ENCODE results near the gene CELA2B. TPM values are rescaled to one million over a fixed set of nuclear protein-coding genes. Genes with fewer than 3 reads are reported as not detected.
"Not testable (repeated sequence)": the region's sequence is repeated elsewhere in the genome, so short reads cannot be mapped to it uniquely, and the experiment has no call there.

Gene CELA2B
- total RNA-seq, 1 experiment from 2014 or later: not detected

GRCh38 chr1:15482455-15482854, 6.6 kb downstream of the CELA2B start:
- not testable (repeated sequence) for H3K4me3 ChIP-seq, H3K27me3 ChIP-seq, H3K9me3 ChIP-seq, H3K36me3 ChIP-seq, DNase-seq

GRCh38 chr1:15482983-15483543, 7.2 kb downstream of the CELA2B start:
- H3K27me3 ChIP-seq, DNase-seq, H3K9me3 ChIP-seq, H3K4me3 ChIP-seq, H3K36me3 ChIP-seq: not testable (repeated sequence)

DNA sequence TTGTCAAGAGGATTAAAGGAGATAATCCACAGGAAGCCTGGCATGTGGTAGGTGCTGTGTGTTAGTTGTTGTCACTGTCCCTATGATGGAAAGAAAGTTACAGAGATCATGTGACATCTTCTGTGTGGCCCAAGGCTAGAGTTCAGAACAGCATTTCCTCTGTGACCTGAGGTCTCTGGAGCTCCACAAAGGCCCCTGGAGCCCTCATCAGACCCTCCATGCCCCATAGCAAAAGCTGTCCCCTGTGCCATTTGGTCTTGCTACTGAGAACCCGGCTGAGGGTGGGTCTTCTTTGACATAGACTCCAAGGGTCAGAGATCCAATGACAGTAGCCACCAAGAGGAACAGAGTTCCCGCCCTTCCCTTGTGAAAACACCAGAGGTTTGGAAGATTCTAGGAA, 8.1 kb downstream of the CELA2B start:
- Histone ChIP-seq H3K36me3 (no peaks in the 10 kb centered on the region), H3K4me3 (no peak overlapping the region), H3K27me3 (no peaks in the 10 kb centered on the region), H3K9me3 (no peaks in the 10 kb centered on the region)
- no peak for DNase-seq

DNA sequence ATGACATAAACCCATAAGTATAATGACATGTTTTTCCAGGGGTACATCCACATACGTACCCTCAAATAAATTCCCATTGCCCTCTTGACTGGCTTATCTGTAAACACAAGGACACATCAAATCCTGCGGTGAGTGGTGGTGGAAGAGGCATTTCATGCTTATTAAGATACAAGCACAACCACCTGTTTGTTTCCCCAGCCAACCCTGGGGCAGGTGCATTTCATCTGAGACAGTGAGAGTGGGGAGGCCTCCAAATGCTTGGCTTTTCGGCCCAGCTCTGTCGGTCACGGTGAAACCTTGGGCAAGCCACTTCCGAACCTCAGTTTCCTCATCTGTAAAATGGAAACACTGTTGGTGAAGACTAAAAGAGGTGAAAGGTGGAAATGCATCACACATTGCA, 8.5 kb downstream of the CELA2B start:
- not testable (repeated sequence) for H3K27me3 ChIP-seq, H3K9me3 ChIP-seq, H3K36me3 ChIP-seq, H3K4me3 ChIP-seq, DNase-seq

GRCh38 chr1:15485636-15486035, 9.7 kb downstream of the CELA2B start:
- Histone ChIP-seq H3K9me3 (no peaks in the 10 kb centered on the region), H3K36me3 (no peaks in the 10 kb centered on the region), H3K4me3 (no peak overlapping the region), H3K27me3 (no peaks in the 10 kb centered on the region)
- no peak for DNase-seq

DNA sequence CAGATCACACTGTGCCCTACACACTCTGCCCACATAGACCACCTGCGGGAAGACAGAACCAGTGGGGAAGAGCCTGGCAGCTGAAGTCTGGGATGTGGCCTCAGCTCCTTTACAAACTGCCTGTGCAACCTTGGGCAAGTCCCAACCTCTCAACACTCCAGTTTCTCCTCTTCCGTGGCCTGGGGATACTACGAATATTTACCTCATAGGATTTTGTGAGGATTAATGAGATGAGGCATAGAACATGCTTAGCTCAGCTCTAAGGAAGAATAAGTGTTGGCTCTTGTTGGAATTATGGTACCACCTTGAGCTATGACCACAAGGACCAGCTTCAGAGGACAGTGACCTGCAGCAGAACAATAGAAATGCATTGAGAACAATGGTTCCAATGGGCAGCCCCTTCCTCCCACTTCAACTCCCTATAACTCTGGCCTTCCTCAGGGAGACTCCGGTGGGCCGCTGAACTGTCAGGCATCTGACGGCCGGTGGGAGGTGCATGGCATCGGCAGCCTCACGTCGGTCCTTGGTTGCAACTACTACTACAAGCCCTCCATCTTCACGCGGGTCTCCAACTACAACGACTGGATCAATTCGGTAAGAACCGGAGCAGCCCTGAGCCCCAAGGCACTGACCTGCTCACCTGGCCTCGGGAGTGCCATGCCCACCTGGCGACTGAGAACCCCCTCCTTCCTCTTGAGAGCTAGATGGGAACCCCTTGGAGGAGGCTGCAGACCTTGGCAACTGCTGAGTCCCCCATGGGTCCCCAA, 11.1 kb downstream of the CELA2B start:
- DNase-seq, H3K4me3 ChIP-seq, H3K9me3 ChIP-seq, H3K27me3 ChIP-seq, H3K36me3 ChIP-seq: not testable (repeated sequence)

DNA sequence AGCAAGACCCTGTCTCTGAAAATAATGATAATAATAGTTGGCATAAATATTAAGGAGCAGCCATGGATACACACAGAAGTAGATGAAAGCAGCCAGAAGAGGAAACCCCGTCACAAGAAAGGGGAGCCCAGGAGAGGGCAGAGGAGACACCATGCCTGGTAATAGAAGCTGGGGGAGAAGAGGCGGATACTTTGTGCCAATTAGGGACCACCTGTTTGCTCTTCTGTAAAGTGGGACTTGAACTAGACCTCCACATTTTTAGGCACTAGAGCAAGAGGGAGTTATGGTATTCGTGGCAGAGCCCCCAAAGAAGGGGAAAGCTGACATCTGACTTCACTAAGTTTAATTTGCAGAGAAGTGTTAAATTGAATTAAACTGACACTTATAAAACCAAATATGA, 12.5 kb downstream of the CELA2B start:
- no peak for DNase-seq
- Histone ChIP-seq H3K36me3 (no peaks in the 10 kb centered on the region), H3K9me3 (no peaks in the 10 kb centered on the region), H3K4me3 (no peak overlapping the region), H3K27me3 (no peaks in the 10 kb centered on the region)

- Histone ChIP-seq H3K36me3 (no peaks in the 10 kb centered on the region), H3K27me3 (no peaks in the 10 kb centered on the region), H3K9me3 (no peaks in the 10 kb centered on the region), H3K4me3 (no peak overlapping the region)
- no peak for DNase-seq
These were observed 13.3 kb downstream of the CELA2B start for GRCh38 chr1:15489052-15489736.

- H3K9me3 ChIP-seq, DNase-seq, H3K36me3 ChIP-seq, H3K27me3 ChIP-seq, H3K4me3 ChIP-seq: not testable (repeated sequence)
These were observed 15.1 kb downstream of the CELA2B start for GRCh38 chr1:15491010-15491409.

GRCh38 chr1:15492596-15492995, 16.7 kb downstream of the CELA2B start:
- Histone ChIP-seq H3K4me3 (no peak overlapping the region), H3K27me3 (no peaks in the 10 kb centered on the region), H3K9me3 (no peaks in the 10 kb centered on the region), H3K36me3 (no peaks in the 10 kb centered on the region)
- DNase-seq: no peak

DNA sequence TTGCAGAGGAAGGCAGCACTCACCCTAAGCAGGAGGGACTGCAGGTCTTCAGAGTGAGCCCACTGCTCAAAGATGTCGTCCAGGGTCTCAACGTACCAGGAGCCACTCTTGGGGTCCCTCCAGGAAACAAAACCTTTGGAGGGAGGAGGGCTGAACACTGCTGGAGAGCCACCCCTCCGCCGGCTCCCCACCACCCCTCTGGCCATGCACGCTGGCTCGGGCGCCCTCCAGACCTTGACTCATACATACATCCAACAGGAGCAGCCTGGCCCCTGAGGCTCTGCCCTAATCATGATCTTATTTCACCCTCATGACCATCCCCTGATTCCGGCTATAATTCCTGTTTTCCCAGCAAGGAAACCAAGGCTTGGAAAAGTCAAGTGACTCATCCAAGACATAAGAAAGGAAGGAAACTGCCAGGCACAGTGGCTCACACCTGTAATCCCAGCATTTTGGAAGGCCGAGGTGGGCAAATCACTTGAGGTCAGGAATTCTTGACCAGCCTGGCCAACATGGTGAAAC, 18.0 kb downstream of the CELA2B start:
- H3K27me3 ChIP-seq: no peaks in the 10 kb centered on the region
- no peaks in the 10 kb centered on the region for H3K36me3 ChIP-seq
- H3K4me3 ChIP-seq: no peak overlapping the region
- H3K9me3 ChIP-seq: no peaks in the 10 kb centered on the region
- DNase-seq: no peak

GRCh38 chr1:15500184-15501178, 24.6 kb downstream of the CELA2B start:
- no peak for DNase-seq
- no peak overlapping the region for H3K4me3 ChIP-seq
- H3K9me3 ChIP-seq: no peaks in the 10 kb centered on the region
- no peaks in the 10 kb centered on the region for H3K27me3 ChIP-seq
- H3K36me3 ChIP-seq: no peaks in the 10 kb centered on the region

- H3K36me3 ChIP-seq: no peaks in the 10 kb centered on the region
- peak; percentile 36 for DNase-seq
- no peaks in the 10 kb centered on the region for H3K9me3 ChIP-seq
- no peaks in the 10 kb centered on the region for H3K27me3 ChIP-seq
- no peak overlapping the region for H3K4me3 ChIP-seq
These were observed 25.5 kb downstream of the CELA2B start for GRCh38 chr1:15501208-15502032.

DNA sequence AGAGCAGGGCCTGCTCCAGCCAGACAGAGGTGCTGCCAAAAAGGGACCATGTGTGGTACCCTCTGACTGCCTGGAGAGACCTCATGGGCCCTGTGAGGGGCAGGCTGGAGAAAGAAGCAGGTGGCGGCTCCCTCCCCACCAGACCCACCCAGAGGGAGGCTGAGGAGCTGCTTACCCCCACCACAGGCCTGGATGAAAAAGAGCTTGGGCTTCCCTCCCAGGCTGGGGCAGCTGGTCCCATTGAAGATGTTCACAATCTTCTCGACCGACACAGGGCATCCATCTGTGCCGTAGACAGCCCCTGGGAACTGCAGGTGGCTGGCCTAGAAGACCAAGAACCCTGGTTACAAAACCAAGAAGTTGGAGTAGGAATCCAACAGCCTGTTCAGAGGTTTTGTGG, 28.5 kb downstream of the CELA2B start:
- no peak for DNase-seq
- Histone ChIP-seq H3K36me3 (no peaks in the 10 kb centered on the region), H3K27me3 (no peaks in the 10 kb centered on the region), H3K9me3 (no peaks in the 10 kb centered on the region), H3K4me3 (no peak overlapping the region)

- DNase-seq: no peak
- Histone ChIP-seq H3K27me3 (no peaks in the 10 kb centered on the region), H3K36me3 (no peaks in the 10 kb centered on the region), H3K4me3 (no peak overlapping the region), H3K9me3 (no peaks in the 10 kb centered on the region)
These were observed 30.9 kb downstream of the CELA2B start for GRCh38 chr1:15506831-15507230.

DNA sequence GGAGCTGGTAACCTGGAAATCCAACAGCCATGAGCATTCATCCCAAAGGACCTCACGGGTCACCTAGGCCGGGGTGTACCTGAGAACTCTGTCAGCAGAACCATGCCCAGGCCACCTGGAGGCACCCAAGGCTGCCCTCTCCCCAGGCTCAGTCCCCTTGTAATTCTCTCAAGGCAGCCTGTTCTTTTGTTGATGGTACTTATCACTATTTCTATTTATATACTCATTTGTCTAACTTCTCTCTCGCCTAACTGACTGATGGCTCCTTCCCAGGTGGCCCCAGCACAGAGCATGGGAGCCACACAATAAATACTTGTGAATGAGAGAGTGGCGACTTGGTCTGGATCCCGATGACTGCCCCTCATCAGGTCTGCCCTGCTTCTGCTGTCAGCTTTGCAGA, 31.4 kb downstream of the CELA2B start:
- no peaks in the 10 kb centered on the region for H3K36me3 ChIP-seq
- H3K4me3 ChIP-seq: no peak overlapping the region
- no peaks in the 10 kb centered on the region for H3K9me3 ChIP-seq
- H3K27me3 ChIP-seq: no peaks in the 10 kb centered on the region
- no peak for DNase-seq

Measured in MG63 (cell line).